ENCODE results near the gene RBMS3.

The RBMS3 gene

GRCh38 chr3:29679944-29680343 lies 399.1 kb downstream of the RBMS3 start:
- no peak for DNase-seq (ENCODE audit: low read depth)

DNA sequence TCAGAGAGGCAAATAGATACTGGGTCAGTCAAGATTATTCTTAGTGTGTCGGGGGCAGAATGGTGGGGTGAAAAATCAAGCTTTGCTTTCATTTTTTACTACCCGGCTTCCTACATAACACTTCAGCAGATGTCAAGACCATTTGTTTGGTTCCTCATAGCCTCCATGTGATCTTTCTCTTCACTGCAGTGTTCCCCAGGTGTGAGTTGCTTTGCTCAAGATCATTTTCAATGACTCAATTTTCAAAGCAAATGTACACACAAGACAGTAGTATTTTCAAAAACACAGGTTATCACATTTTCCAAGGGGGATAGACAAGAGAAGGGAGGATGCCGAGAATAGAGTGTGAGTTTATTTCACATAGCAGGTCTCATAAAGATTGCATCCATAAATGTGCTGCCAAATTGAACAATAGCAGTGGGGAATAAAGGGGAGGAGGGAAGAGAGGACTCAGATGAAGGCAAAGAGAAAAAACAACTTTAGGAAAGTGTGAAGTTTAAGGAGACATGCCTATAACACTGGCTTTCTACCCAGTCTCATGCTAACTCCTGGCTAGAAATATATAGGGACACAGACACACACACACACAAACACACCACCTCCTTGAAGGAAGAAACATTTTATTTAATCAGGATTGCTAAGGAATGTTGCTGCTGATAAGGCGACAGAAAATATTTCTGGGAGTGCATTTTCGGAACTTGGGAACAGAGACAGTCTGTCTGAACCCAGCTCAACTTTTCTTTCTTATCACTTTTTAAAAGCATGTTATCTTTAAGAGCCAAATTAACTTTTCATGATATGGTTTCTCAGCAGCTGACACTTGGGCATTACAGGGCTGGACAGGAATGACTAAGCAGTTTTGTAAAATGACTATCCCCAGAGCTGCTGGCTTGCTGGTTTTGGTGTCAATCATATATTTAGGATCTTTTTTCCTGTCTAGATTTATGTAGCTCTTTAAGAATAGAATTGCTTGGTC lies 402.4 kb downstream of the RBMS3 start:
- DNase-seq (ENCODE audit: low read depth): no peak

DNA sequence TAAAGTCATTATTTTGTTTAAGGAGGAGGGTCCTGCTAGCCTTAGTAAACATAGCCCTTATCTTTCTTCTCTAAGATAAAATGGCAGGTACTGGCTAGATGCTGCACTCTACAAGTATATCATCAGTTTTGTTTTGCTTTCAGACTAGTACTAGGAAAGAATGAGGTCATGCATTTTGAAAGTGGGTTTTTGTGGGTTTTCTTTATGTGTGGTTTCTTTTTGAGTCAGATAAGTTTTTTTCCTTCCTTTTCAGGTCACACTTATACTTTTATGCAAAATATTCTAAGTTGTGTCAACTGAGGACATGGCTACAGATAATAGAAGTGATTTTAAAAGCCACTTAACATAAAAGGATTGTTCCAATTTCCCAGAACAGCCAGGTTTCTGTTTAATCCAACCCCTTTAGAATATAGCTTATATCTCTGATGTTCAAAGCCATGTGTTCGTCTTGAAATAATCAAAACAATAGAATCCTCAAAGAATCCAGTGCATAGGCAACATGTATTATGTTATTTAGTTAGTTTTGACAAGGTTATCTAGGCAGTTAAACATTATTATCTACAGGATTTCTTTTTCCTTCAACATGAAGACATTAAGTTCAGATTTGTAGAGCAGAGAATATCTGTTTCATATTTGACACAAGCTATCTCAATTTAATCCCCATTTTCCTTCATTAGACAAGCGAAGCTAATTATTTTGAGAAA lies 406.2 kb downstream of the RBMS3 start:
- DNase-seq (ENCODE audit: low read depth): no peak

- DNase-seq (ENCODE audit: low read depth): no peak
These were observed 409.9 kb downstream of the RBMS3 start for GRCh38 chr3:29690686-29691353.

DNA sequence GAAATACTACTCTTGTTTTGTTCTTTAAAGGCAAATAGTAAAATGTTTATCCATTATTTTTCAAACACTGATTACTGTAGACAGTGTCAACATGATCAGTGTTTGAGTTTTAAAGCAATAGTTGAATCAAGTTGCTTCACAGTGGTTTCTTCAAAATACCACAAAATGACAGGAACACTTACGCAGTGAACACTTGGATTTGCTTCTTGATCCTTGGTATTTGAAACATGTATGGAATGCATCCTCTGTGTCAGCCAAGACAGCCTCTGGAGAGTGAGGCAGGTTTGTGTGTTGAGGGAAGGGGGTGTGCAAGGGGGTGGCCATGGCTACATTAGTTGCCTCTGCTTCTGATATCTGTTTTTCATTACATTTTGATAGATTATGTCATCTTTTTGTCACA lies 413.0 kb downstream of the RBMS3 start:
- no peak for DNase-seq (ENCODE audit: low read depth)

DNA sequence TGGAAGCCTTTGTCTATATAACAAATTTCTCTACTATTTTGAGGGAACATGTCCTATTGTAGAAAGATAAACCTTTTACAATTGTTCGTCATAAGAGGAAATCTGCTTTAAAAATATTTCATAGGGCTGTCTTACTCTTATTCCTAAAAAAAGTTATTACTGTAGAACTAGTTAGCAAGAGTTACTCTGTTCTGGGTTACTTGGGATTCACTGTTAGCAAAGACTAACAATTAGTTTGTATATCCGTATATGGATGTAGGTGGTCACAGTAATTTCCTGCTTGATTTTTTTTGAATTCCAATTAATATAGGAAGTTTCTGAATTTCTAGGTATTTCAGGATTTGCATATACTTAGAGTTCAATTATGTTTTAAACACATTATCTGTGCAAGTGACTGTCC lies 413.5 kb downstream of the RBMS3 start:
- no peak for DNase-seq (ENCODE audit: low read depth)

- no peak for DNase-seq (ENCODE audit: low read depth)
These were observed 413.9 kb downstream of the RBMS3 start for GRCh38 chr3:29694783-29695182.

DNA sequence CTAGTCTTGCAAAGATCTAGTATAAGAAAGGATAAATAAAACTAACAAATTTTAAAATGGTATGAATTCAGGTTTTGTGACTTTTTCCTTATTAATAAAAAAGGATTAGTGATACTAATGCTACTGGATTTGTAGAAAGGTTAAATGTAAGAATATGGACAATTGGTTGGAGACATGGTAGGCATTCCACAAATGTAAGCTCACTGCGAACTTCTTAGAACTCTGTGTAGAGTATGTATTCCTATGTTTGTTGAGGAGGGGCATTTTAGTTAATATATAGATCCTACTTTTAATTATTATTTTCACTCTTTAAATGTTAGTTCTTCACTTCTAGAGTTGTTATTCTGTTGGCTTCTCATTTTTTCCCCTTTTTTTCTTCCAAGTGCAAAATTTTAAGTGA lies 414.3 kb downstream of the RBMS3 start:
- no peak for DNase-seq (ENCODE audit: low read depth)

GRCh38 chr3:29695643-29696198 lies 414.9 kb downstream of the RBMS3 start:
- no peak for DNase-seq (ENCODE audit: low read depth)

- DNase-seq (ENCODE audit: low read depth): no peak
These were observed 415.4 kb downstream of the RBMS3 start for GRCh38 chr3:29696311-29696710.

GRCh38 chr3:29697989-29698388 lies 417.1 kb downstream of the RBMS3 start:
- DNase-seq (ENCODE audit: low read depth): no peak

GRCh38 chr3:29700256-29700655 lies 419.4 kb downstream of the RBMS3 start:
- no peak for DNase-seq (ENCODE audit: low read depth)

GRCh38 chr3:29701326-29701983 lies 420.6 kb downstream of the RBMS3 start:
- no peak for DNase-seq (ENCODE audit: low read depth)

- DNase-seq (ENCODE audit: low read depth): no peak
These were observed 425.3 kb downstream of the RBMS3 start for GRCh38 chr3:29705906-29706844.

DNA sequence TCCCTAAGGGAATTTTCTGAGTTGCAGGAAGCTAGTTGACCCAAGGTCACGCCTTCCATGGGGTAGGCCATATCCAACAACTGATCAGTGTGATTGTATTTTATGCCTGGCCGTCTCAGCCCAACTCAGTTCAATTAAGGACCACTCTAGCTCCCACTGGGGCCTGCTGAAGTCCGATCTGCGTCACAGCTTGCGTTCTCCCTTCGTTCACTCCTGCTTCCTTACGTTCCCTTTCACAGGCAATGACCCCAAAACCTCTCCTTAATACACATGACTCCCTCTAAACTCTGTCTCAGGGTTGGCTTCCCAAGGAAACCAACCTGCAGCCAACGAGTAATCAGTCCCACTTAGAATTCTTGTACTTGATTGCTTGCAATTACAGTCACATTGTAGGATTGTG lies 428.0 kb downstream of the RBMS3 start:
- no peak for DNase-seq (ENCODE audit: low read depth)

DNA sequence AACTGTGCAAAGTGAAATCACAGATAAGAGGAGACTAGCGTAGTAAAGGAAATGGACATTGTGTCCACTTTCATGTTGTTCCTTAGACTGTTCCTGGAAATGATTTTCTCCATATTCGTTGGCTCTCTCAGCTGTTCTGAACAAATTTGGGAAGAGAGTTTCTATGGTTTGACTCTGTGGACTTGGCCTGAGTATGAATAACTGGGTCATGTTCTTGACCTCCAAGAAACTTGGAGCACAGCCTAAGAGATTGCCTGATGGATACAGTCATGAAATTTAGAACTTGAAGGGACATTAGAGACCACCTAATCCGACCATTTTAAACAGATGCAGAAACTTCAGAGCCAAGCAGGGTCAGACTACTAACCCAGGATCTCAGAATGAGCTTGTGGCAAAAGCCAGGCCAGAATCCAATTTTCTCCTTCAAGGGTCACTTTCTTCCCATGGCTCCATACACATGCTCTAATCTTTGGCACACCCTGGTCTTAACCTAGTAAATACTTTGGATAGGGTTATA lies 430.4 kb downstream of the RBMS3 start:
- no peak for DNase-seq (ENCODE audit: low read depth)

GRCh38 chr3:29716213-29716612 lies 435.3 kb downstream of the RBMS3 start:
- DNase-seq (ENCODE audit: low read depth): no peak

- DNase-seq (ENCODE audit: low read depth): no peak
These were observed 437.8 kb downstream of the RBMS3 start for GRCh38 chr3:29718661-29719065.

GRCh38 chr3:29720665-29721064 lies 439.8 kb downstream of the RBMS3 start:
- no peak for DNase-seq (ENCODE audit: low read depth)

GRCh38 chr3:29721789-29722188 lies 440.9 kb downstream of the RBMS3 start:
- no peak for DNase-seq (ENCODE audit: low read depth)

All from stimulated activated CD4-positive, alpha-beta T cell treated with anti-CD3 and anti-CD28 coated beads, Interleukin-2, amount 100 ng/mL, for 4 hours (primary cell).